Activated CD4-positive, alpha-beta T cell treated with anti-CD3 and anti-CD28 coated beads for 36 hours (primary cell): ENCODE data around the gene CLCN1. TPM values are rescaled to one million over a fixed set of nuclear protein-coding genes. Genes with fewer than 3 reads are reported as not detected.

Experiments used
- ATAC-seq: fragments of 200-7000 bp; cut with Tn5 transposase; one replicate; pipeline ENCODE4 v1.10.0; 2021; ENCODE audit warnings: mild to moderate bottlenecking, moderate library complexity
- CTCF ChIA-PET: fragments of 350-600 bp; sonication (Branson Sonifier 250); formaldehyde crosslinking; loops from one replicate; lab custom pipeline; 2021; ENCODE audit warnings: antibody characterized with exemption; lab: Charles Lee
- POLR2A ChIA-PET: fragments of 350-600 bp; sonication (Branson Sonifier 250); formaldehyde crosslinking; loops from one replicate; lab custom pipeline; 2021; ENCODE audit warnings: antibody characterized with exemption, inconsistent platforms; lab: Charles Lee
- DNase-seq: peaks from one replicate; pipeline ENCODE4 v3.0.0-alpha.2; 2020
- H3K27ac Mint-ChIP-seq: one replicate; pipeline ENCODE4 v1.8.0; 2021; ENCODE audit warnings: mixed read lengths
- H3K27me3 Mint-ChIP-seq: one replicate; pipeline ENCODE4 v1.8.0; 2021; ENCODE audit warnings: mixed read lengths
- H3K36me3 Mint-ChIP-seq: one replicate; pipeline ENCODE4 v1.8.0; 2021; ENCODE audit warnings: low read depth, mixed read lengths
- H3K4me1 Mint-ChIP-seq: one replicate; pipeline ENCODE4 v1.8.0; 2021; ENCODE audit warnings: mixed read lengths
- H3K4me3 Mint-ChIP-seq: one replicate; pipeline ENCODE4 v1.8.0; 2021; ENCODE audit warnings: mild to moderate bottlenecking, moderate library complexity, mixed read lengths
- H3K9me3 Mint-ChIP-seq: one replicate; pipeline ENCODE4 v1.8.0; 2021; ENCODE audit warnings: low read depth, mixed read lengths
- intact Hi-C, 2 experiments: fragments of 100-400 bp; cut with DNase I in 1 of 2; cut with micrococcal nuclease in 1 of 2; formaldehyde crosslinking; loops; one replicate each; pipeline versions ENCODE4 v1.14.2 to v1.15.1; 2022 to 2024; cut with DNase I, micrococcal nuclease
- total RNA-seq, 2 experiments: library from RNA; stranded (reverse); gene quantifications; one replicate each; pipeline ENCODE4 v1.2.3, GENCODE V29; 2021

Gene CLCN1
- total RNA-seq = under 1 TPM; 0.07 to 0.09 TPM

DNA sequence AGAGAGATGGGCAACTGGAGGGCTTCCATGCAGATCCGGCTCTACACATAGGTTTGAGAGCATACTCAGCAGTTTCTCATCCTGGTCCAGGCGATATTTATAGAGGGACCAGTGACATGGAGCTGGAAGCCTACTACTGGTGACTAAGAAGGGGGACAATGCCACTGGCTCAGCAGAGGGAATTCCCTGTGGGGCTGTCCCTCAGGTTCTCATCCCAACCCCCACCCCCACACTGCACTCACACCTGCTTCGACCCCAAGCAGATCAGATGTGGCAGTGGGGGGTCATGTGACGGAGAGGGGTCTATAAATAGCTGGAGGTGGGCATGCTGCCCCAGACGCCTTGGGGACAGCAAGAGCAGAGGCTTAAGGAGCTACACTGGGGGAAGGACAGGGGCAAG is at the start of gene CLCN1:
TSS of gene CLCN1 (plus strand) at position 336 of the 400 bp plus-strand sequence. CDS start 102 bp downstream, outside the sequence.
- no peaks in the 10 kb centered on the region for H3K36me3 Mint-ChIP-seq
- no peaks in the 10 kb centered on the region for H3K27me3 Mint-ChIP-seq
- ATAC-seq = no peak
- H3K4me1 Mint-ChIP-seq = peaks cover 2% of the 10 kb centered on the region
- ChIA-PET POLR2A (no interaction called here), CTCF (interaction anchor here (0.7 to 1.3 kb wide), 3 partner anchors 10 to 75 kb away, joined by 3 read pairs; no protein-coding TSS in a partner anchor)
- DNase-seq = no peak
- no peak within 1 kb of the TSS for H3K4me3 Mint-ChIP-seq
- intact Hi-C loops = no loop called here
- H3K9me3 Mint-ChIP-seq = no peaks in the 10 kb centered on the region
- no peak within 1 kb of the TSS for H3K27ac Mint-ChIP-seq

DNA sequence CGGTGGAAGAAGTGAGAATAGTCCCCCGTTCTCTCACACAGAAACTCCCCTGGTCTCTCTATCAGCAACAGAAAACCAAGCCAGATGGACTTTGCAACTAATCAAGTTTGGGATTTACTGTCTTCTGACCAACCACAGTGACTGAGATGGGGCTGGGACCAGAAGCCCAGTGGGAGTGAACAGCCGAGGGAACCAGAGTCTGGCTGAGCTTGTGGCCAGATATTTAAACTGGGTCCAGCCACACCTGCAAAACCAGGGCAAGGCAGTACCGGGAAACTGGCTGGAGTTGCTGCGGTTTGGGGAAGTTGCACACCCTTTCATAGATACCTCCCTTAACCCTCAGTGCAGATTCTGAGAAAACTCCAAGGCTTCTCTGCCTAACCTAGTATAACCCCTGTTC is 46.7 kb upstream of the CLCN1 start:
- no peak for DNase-seq
- Mint-ChIP-seq H3K4me3 (no peak overlapping the region), H3K4me1 (peaks cover 45% of the 10 kb centered on the region), H3K27me3 (no peaks in the 10 kb centered on the region), H3K27ac (peak overlapping the region; percentile 15), H3K9me3 (no peaks in the 10 kb centered on the region), H3K36me3 (peaks cover 52% of the 10 kb centered on the region)
- CTCF ChIA-PET = interaction anchor here (0.9 to 1.7 kb wide), 3 partner anchors 11 to 31 kb away, joined by 3 to 6 read pairs (median 6); no protein-coding TSS in a partner anchor
- no peak for ATAC-seq
- POLR2A ChIA-PET = no interaction called here
- intact Hi-C loops = no loop called here

DNA sequence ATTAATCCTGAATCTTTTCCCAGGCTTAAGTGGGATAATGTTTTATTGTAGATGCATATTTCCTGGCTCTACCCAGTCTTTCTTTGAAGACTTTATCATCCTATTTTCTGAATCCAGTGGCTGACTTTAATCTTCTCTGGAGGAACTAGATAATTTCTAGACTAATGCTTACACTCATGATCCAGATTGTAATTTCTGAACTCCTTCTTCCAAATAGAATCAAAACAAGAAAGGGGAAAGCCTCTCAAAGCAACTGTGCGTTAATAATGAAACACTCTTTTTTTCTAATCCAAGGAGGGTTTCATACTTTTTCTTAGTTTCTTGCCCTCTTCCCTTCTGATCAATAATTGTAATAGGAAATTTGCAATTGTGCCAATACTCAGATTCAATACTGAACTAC is 44.7 kb upstream of the CLCN1 start:
- intact Hi-C loops = no loop called here
- peaks cover 28% of the 10 kb centered on the region for H3K4me1 Mint-ChIP-seq
- H3K9me3 Mint-ChIP-seq = no peaks in the 10 kb centered on the region
- peak overlapping the region; percentile 55 for H3K27ac Mint-ChIP-seq
- no peaks in the 10 kb centered on the region for H3K27me3 Mint-ChIP-seq
- CTCF ChIA-PET = interaction anchor here (1.7 to 2.0 kb wide), 2 partner anchors 12 to 34 kb away, joined by 5 to 7 read pairs; no protein-coding TSS in a partner anchor
- H3K4me3 Mint-ChIP-seq = no peak overlapping the region
- peaks cover 35% of the 10 kb centered on the region for H3K36me3 Mint-ChIP-seq
- DNase-seq (no peak), ATAC-seq (peak; percentile 57)
- POLR2A ChIA-PET = interaction anchor here (0.7 kb wide), 2 partner anchors 9 kb away, joined by 3 read pairs; no protein-coding TSS in a partner anchor

DNA sequence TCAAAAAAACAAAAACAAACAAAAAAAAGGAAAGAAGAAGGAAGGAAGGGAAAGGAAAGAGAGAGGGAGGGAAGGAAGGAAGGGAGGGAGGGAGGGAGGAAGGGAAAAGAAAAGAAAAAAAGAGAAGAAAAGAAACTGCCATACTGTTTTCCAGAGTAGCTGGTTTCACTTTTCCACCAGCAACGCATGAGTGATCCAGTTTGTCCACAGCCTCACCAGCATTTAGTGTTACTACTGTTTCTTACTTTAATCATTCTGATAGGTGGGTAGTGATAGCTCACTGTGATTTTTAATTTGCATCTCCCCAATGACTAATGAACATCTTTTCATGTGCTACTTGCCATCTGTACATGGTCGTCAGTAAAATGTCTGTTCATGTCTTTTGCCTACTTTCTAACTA is 43.0 kb upstream of the CLCN1 start:
- Mint-ChIP-seq H3K4me1 (peaks cover 19% of the 10 kb centered on the region), H3K36me3 (peaks cover 26% of the 10 kb centered on the region), H3K9me3 (no peaks in the 10 kb centered on the region), H3K27ac (no peak overlapping the region), H3K4me3 (no peak overlapping the region), H3K27me3 (no peaks in the 10 kb centered on the region)
- DNase-seq (no peak), ATAC-seq (no peak)
- intact Hi-C loops = no loop called here
- ChIA-PET CTCF (interaction anchor here (1.3 to 2.0 kb wide), 6 partner anchors 10 to 58 kb away, joined by 3 to 7 read pairs (median 4); partner anchors contain the start of gene GSTK1), POLR2A (no interaction called here)

DNA sequence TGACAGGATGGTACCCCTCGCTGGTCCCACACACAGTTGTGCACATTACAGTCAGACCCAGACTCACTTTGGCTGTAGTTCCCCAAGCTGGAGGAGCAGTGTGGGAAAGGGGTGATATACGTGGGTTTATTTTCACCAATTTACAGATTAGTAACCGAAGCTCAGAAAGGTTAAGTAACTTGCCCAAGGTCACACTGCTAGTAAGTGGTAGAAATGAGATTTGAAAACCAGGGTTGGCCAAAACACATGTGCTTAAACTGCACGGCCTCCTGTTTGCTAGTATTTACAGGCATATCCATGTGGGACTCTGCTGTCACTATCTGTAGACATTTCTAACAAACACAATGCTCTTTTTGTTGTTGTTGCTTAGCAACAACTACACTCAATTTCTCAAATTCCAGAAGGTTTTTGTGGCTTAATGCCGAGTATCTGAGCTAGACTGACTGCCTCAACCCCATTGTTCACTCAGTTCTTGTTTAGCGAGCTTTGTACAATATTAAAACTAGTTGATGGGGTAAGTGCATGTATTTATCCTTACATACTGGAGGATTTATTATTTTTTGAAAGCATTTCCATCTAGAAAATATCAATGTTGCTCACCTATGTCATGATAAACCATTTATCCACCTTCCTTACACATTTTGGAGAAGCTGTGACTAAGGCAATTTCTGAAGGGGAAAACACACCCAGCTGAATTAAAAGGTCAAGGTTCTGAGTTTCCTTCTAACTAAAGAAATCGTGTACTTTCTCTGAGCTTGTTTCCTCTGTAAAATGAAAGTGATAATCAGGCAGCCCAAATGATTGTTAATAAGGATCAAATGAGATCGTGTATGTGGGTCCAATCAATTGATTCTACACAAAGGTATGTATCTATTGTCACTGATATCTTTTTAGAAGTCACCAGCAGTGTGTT is 36.5 kb upstream of the CLCN1 start:
- Mint-ChIP-seq H3K27ac (peak overlapping the region; percentile 90), H3K9me3 (no peaks in the 10 kb centered on the region), H3K4me1 (peaks cover 38% of the 10 kb centered on the region), H3K27me3 (no peaks in the 10 kb centered on the region), H3K36me3 (no peaks in the 10 kb centered on the region), H3K4me3 (peak overlapping the region; percentile 49)
- ChIA-PET CTCF (interaction anchor here (0.6 to 3.7 kb wide), 18 partner anchors 9 to 137 kb away, joined by 3 to 30 read pairs (median 4); partner anchors contain the start of genes CASP2, GSTK1 and TAS2R40), POLR2A (interaction anchor here (0.6 to 1.5 kb wide), 7 partner anchors 8 to 100 kb away, joined by 3 to 9 read pairs (median 3); partner anchors contain the start of genes CASP2 and GSTK1)
- intact Hi-C loops = loop anchor here in 1 of 2 experiments (2.0 kb wide), 1 partner anchor 35 kb away; no protein-coding TSS in a partner anchor
- no peak for DNase-seq
- ATAC-seq = peak; percentile 79

DNA sequence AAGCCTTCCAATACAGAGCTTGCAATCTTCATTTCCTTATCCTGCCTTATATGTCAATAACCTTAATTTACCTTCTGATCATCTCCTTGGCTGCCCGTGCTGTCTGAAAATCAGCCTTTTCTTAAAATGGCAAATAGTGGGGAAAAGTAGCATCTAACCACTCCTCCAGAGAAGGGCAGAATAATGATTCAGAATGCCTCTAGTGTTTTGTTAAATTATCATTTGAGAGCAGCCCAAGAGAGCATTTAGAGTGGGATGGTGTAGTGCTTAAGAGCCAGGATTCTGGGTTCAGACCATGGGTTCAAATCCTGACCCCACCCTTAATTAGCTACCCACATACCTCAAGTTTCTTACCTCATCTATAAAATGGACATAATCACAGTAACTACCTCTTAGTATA is 35.8 kb upstream of the CLCN1 start:
- ChIA-PET POLR2A (interaction anchor here (0.6 to 1.5 kb wide), 5 partner anchors 8 to 99 kb away, joined by 3 to 9 read pairs (median 4); partner anchors contain the start of genes CASP2 and GSTK1), CTCF (interaction anchor here (0.6 to 3.7 kb wide), 18 partner anchors 8 to 136 kb away, joined by 3 to 30 read pairs (median 4); partner anchors contain the start of genes CASP2, GSTK1 and TAS2R40)
- Mint-ChIP-seq H3K4me3 (peak overlapping the region; percentile 49), H3K9me3 (no peaks in the 10 kb centered on the region), H3K36me3 (no peaks in the 10 kb centered on the region), H3K27me3 (no peaks in the 10 kb centered on the region), H3K4me1 (peaks cover 38% of the 10 kb centered on the region), H3K27ac (peak overlapping the region; percentile 90)
- intact Hi-C loops = no loop called here
- DNase-seq (no peak), ATAC-seq (peak; percentile 55)

DNA sequence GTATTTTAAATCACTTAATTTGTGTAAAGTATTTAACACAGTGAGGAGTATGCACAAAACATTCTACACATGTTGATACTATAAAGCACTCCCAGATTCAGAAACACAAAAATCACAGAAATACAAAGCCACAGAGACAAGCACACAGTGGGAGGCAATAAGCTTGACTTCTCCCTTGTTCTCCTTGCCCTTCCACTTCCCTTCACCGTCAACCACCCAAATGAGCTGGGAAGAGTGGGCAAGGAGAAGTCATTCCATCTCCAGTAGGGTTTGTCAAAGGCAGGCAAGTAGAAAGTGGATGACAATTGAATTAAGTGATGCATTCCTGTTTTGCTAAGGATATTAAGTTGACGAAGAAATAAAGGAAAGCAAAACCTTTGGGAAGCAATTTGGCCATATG is 35.3 kb upstream of the CLCN1 start:
- DNase-seq (no peak), ATAC-seq (no peak)
- ChIA-PET POLR2A (interaction anchor here (0.6 to 1.5 kb wide), 3 partner anchors 7 to 17 kb away, joined by 3 to 9 read pairs (median 3); partner anchors contain the start of genes CASP2 and GSTK1), CTCF (interaction anchor here (0.9 to 3.7 kb wide), 10 partner anchors 9 to 40 kb away, joined by 3 to 30 read pairs (median 6); partner anchors contain the start of gene GSTK1)
- Mint-ChIP-seq H3K9me3 (no peaks in the 10 kb centered on the region), H3K36me3 (no peaks in the 10 kb centered on the region), H3K4me3 (peak overlapping the region; percentile 49), H3K27ac (peak overlapping the region; percentile 90), H3K27me3 (no peaks in the 10 kb centered on the region), H3K4me1 (peaks cover 38% of the 10 kb centered on the region)
- intact Hi-C loops = no loop called here

DNA sequence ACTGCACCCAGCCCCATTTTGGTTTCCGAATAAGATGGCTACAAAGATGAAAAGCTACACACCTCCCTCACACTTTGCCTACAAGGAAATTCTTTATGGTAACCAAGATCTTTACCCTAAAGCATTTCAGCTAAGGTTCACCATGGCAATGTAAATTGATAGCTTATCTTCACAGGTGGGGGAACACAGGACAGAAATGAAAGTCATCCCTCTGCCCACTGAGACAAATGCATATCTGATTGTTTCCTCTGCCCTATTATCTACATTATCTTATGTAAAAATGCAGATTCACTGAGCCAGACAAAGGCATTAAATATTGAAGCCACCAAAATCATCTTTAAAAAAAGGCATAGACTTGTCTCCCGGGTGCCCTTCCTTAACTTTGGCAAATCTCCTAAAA is 34.4 kb upstream of the CLCN1 start:
- Mint-ChIP-seq H3K9me3 (no peaks in the 10 kb centered on the region), H3K27me3 (no peaks in the 10 kb centered on the region), H3K36me3 (no peaks in the 10 kb centered on the region), H3K4me1 (peaks cover 38% of the 10 kb centered on the region), H3K4me3 (no peak overlapping the region), H3K27ac (no peak overlapping the region)
- ATAC-seq (no peak), DNase-seq (no peak)
- CTCF ChIA-PET = interaction anchor here (1.1 to 1.2 kb wide), 2 partner anchors 18 to 41 kb away, joined by 3 read pairs; no protein-coding TSS in a partner anchor
- POLR2A ChIA-PET = no interaction called here
- intact Hi-C loops = no loop called here

DNA sequence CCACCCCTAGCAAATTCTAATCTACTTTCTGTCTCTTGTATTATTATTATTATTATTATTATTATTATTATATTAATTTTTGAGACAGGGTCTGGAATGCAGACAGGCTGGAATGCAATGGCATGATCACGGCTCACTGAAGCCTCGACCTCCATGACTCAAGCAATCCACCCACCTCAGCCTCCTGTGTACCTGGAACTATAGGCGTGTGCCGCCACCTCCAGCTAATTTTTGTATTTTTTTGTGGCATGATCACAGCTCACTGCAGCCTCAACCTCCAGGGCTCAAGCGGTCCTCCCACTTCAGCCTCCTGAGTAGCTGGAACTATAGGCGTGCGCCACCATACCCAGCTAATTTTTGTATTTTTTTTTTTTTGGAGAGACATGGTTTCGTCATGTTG is 33.8 kb upstream of the CLCN1 start:
- H3K9me3 Mint-ChIP-seq = no peaks in the 10 kb centered on the region
- intact Hi-C loops = no loop called here
- H3K27ac Mint-ChIP-seq = no peak overlapping the region
- peaks cover 41% of the 10 kb centered on the region for H3K4me1 Mint-ChIP-seq
- POLR2A ChIA-PET = no interaction called here
- no peaks in the 10 kb centered on the region for H3K27me3 Mint-ChIP-seq
- CTCF ChIA-PET = interaction anchor here (1.4 to 2.3 kb wide), 3 partner anchors 10 to 55 kb away, joined by 3 to 7 read pairs (median 6); no protein-coding TSS in a partner anchor
- no peak overlapping the region for H3K4me3 Mint-ChIP-seq
- DNase-seq (no peak), ATAC-seq (no peak)
- no peaks in the 10 kb centered on the region for H3K36me3 Mint-ChIP-seq

DNA sequence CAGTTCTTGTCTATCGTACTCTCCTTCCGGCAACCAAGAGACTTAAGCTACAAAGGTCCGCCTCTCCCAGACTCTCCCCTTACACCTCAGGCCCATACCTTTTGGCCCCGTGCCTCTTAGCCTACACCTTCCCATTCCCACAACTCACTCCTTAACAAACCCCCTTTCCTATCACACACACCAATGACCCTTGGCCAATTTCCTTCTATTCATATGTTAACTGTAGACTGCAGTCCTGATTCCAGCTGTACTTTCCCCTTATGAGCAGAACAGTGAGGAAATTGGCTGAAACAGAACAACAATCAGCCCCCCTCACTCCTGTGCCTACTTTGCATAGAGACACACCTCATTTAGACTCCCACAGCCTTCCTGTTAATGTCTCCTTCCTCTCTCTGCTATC is 32.5 kb upstream of the CLCN1 start:
- Mint-ChIP-seq H3K27ac (peak overlapping the region; percentile 8), H3K4me3 (no peak overlapping the region), H3K36me3 (peaks cover 4% of the 10 kb centered on the region), H3K27me3 (no peaks in the 10 kb centered on the region), H3K4me1 (peaks cover 49% of the 10 kb centered on the region), H3K9me3 (peaks cover 2% of the 10 kb centered on the region)
- ATAC-seq = no peak
- ChIA-PET POLR2A (no interaction called here), CTCF (interaction anchor here (0.9 to 2.3 kb wide), 5 partner anchors 11 to 54 kb away, joined by 3 to 7 read pairs (median 3); partner anchors contain the start of gene GSTK1)
- no peak for DNase-seq
- intact Hi-C loops = no loop called here
